ENCODE measurements around the gene CST3. TPM values are rescaled to one million over a fixed set of nuclear protein-coding genes. Genes with fewer than 3 reads are reported as not detected.
"Not testable (repeated sequence)": the region's sequence is repeated elsewhere in the genome, so short reads cannot be mapped to it uniquely, and the experiment has no call there.

The CST3 gene
- total RNA-seq, 1 donor from 2014 or later, result 50.1 TPM

DNA sequence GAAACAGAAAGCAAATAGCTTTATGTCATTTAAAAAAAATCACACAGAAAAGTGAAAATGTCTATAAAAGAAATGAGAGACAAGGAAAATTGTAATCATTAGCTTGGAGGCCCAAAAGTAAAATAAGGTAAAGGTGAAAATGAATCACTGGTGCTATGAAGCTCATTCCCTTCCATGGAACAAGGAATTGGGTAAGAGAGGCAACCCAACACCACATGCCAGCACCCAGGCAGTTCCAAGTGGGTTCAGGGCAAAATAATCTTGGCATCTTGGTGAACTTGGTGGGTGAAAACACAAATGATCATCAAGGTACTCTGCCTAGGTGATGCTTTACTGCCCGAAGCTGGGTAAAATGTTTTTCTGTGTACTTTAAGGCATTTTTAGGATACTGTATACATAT, 34.4 kb upstream of the CST3 start:
- Histone ChIP-seq H3K9me3 (ENCODE audit: control insufficient read depth in 3 of 3, low read length in 3 of 3) (no peaks in the 10 kb centered on the region), H3K27me3 (ENCODE audit: control insufficient read depth in 3 of 3, insufficient read depth in 3 of 3, low read length in 3 of 3) (no peaks in the 10 kb centered on the region), H3K4me3 (ENCODE audit: low read length in 3 of 3) (no peak overlapping the region), H3K4me1 (ENCODE audit: control insufficient read depth in 3 of 3, insufficient read depth in 3 of 3, low read length in 3 of 3) (no peaks in the 10 kb centered on the region), H3K36me3 (ENCODE audit: control insufficient read depth in 3 of 3, insufficient read depth in 3 of 3, low read length in 3 of 3) (no peaks in the 10 kb centered on the region), H3K27ac (ENCODE audit: low read depth, low read length) (no peak overlapping the region), H3K9ac (ENCODE audit: low read depth in 1 of 3, low read length in 3 of 3) (no peak overlapping the region)

GRCh38 chr20:23671479-23671878, 33.7 kb upstream of the CST3 start:
- H3K9ac ChIP-seq (ENCODE audit: low read depth in 1 of 3, low read length in 3 of 3), result no peak overlapping the region
- no peaks in the 10 kb centered on the region for H3K9me3 ChIP-seq (ENCODE audit: control insufficient read depth in 3 of 3, low read length in 3 of 3)
- no peak overlapping the region for H3K4me3 ChIP-seq (ENCODE audit: low read length in 3 of 3)
- H3K27ac ChIP-seq (ENCODE audit: low read depth, low read length), result no peak overlapping the region
- no peaks in the 10 kb centered on the region for H3K36me3 ChIP-seq (ENCODE audit: control insufficient read depth in 3 of 3, insufficient read depth in 3 of 3, low read length in 3 of 3)
- no peaks in the 10 kb centered on the region for H3K27me3 ChIP-seq (ENCODE audit: control insufficient read depth in 3 of 3, insufficient read depth in 3 of 3, low read length in 3 of 3)
- no peaks in the 10 kb centered on the region for H3K4me1 ChIP-seq (ENCODE audit: control insufficient read depth in 3 of 3, insufficient read depth in 3 of 3, low read length in 3 of 3)

DNA sequence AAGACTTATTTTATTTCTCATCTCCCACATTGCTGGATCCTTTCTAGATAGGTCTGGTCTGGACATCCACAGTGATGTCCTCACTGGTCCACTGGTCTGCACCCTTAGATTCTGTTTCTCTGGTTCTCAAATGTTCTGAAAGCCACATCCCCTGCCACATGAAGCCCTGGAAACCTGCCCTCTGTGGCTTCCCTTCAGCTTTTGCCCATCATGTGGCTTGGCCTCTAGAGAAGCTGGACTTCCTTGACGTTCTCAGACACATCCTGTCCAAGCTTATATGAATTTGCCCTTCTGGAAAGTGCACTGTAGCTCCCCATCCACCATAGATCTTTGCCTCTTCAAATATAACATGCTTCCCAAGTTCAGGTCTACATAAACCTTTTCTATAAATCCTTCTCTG, 32.6 kb upstream of the CST3 start:
- Histone ChIP-seq H3K4me1 (ENCODE audit: control insufficient read depth in 3 of 3, insufficient read depth in 3 of 3, low read length in 3 of 3) (peaks cover 0 to 3% (median 2%) of the 10 kb centered on the region in 3 donors), H3K27ac (ENCODE audit: low read depth, low read length) (no peak overlapping the region), H3K4me3 (ENCODE audit: low read length in 3 of 3) (no peak overlapping the region), H3K36me3 (ENCODE audit: control insufficient read depth in 3 of 3, insufficient read depth in 3 of 3, low read length in 3 of 3) (no peaks in the 10 kb centered on the region), H3K27me3 (ENCODE audit: control insufficient read depth in 3 of 3, insufficient read depth in 3 of 3, low read length in 3 of 3) (no peaks in the 10 kb centered on the region), H3K9me3 (ENCODE audit: control insufficient read depth in 3 of 3, low read length in 3 of 3) (no peaks in the 10 kb centered on the region), H3K9ac (ENCODE audit: low read depth in 1 of 3, low read length in 3 of 3) (no peak overlapping the region)

- Histone ChIP-seq H3K4me1 (ENCODE audit: control insufficient read depth in 3 of 3, insufficient read depth in 3 of 3, low read length in 3 of 3) (peaks cover 0 to 3% (median 2%) of the 10 kb centered on the region in 3 donors), H3K27ac (ENCODE audit: low read depth, low read length) (no peak overlapping the region), H3K27me3 (ENCODE audit: control insufficient read depth in 3 of 3, insufficient read depth in 3 of 3, low read length in 3 of 3) (no peaks in the 10 kb centered on the region), H3K36me3 (ENCODE audit: control insufficient read depth in 3 of 3, insufficient read depth in 3 of 3, low read length in 3 of 3) (no peaks in the 10 kb centered on the region), H3K9ac (ENCODE audit: low read depth in 1 of 3, low read length in 3 of 3) (no peak overlapping the region), H3K9me3 (ENCODE audit: control insufficient read depth in 3 of 3, low read length in 3 of 3) (no peaks in the 10 kb centered on the region), H3K4me3 (ENCODE audit: low read length in 3 of 3) (no peak overlapping the region)
Observed at GRCh38 chr20:23669866-23670265, 32.1 kb upstream of the CST3 start.

DNA sequence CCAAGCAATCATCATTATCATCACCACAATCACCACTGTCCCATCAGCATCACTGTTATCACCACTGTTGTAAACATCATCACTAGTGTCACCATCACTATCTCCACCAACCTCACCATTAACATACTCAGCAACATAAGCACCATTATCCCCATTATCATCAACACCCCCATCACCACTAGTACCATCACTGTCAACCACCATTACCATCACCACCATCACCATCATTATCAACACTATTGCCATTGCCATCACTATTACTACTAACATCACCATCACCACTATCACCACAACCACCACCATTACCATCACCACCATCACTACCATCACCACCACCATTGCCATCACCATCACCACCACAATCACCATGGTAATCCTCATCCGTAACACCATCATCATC, 31.6 kb upstream of the CST3 start:
- Histone ChIP-seq H3K27me3 (ENCODE audit: control insufficient read depth in 3 of 3, insufficient read depth in 3 of 3, low read length in 3 of 3) (no peaks in the 10 kb centered on the region), H3K9me3 (ENCODE audit: control insufficient read depth in 3 of 3, low read length in 3 of 3) (no peaks in the 10 kb centered on the region), H3K9ac (ENCODE audit: low read depth in 1 of 3, low read length in 3 of 3) (no peak overlapping the region), H3K4me1 (ENCODE audit: control insufficient read depth in 3 of 3, insufficient read depth in 3 of 3, low read length in 3 of 3) (peaks cover 0 to 3% (median 2%) of the 10 kb centered on the region in 3 donors), H3K27ac (ENCODE audit: low read depth, low read length) (no peak overlapping the region), H3K36me3 (ENCODE audit: control insufficient read depth in 3 of 3, insufficient read depth in 3 of 3, low read length in 3 of 3) (no peaks in the 10 kb centered on the region), H3K4me3 (ENCODE audit: low read length in 3 of 3) (no peak overlapping the region)

- Histone ChIP-seq H3K9me3 (ENCODE audit: control insufficient read depth in 3 of 3, low read length in 3 of 3) (no peaks in the 10 kb centered on the region), H3K27ac (ENCODE audit: low read depth, low read length) (no peak overlapping the region)
Observed at GRCh38 chr20:23668477-23668951, 30.8 kb upstream of the CST3 start.

DNA sequence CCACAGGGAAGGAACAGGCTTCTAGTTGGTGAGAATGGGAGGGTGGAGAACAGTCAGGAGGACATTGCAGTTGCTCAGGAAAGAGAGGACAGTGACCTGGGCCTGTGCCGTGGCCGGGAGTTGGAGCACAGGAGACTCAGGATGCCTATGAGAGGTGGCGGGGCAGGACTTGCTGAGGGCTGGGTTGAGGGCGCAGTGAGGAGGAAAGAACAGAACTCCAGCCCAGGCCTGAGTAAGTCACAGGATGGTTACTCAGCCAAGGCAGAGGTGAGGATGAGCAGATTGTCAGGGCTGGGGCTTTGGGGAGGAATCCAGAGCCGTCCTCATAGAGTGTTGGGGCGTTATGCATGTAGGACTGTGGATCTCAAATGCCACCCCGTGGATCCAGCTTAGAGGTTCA, 29.9 kb upstream of the CST3 start:
- Histone ChIP-seq H3K4me3 (ENCODE audit: low read length in 3 of 3) (no peak overlapping the region), H3K9me3 (ENCODE audit: control insufficient read depth in 3 of 3, low read length in 3 of 3) (no peaks in the 10 kb centered on the region), H3K9ac (ENCODE audit: low read depth in 1 of 3, low read length in 3 of 3) (no peak overlapping the region), H3K4me1 (ENCODE audit: control insufficient read depth in 3 of 3, insufficient read depth in 3 of 3, low read length in 3 of 3) (peaks cover 0 to 3% (median 2%) of the 10 kb centered on the region in 3 donors), H3K27ac (ENCODE audit: low read depth, low read length) (no peak overlapping the region), H3K36me3 (ENCODE audit: control insufficient read depth in 3 of 3, insufficient read depth in 3 of 3, low read length in 3 of 3) (no peaks in the 10 kb centered on the region), H3K27me3 (ENCODE audit: control insufficient read depth in 3 of 3, insufficient read depth in 3 of 3, low read length in 3 of 3) (no peaks in the 10 kb centered on the region)

More at GRCh38 chr20:23668477-23668951, 30.8 kb upstream of the CST3 start:
- no peak overlapping the region for H3K4me3 ChIP-seq (ENCODE audit: low read length in 3 of 3)
- peaks cover 0 to 3% (median 2%) of the 10 kb centered on the region in 3 donors for H3K4me1 ChIP-seq (ENCODE audit: control insufficient read depth in 3 of 3, insufficient read depth in 3 of 3, low read length in 3 of 3)
- no peaks in the 10 kb centered on the region for H3K27me3 ChIP-seq (ENCODE audit: control insufficient read depth in 3 of 3, insufficient read depth in 3 of 3, low read length in 3 of 3)
- no peaks in the 10 kb centered on the region for H3K36me3 ChIP-seq (ENCODE audit: control insufficient read depth in 3 of 3, insufficient read depth in 3 of 3, low read length in 3 of 3)
- no peak overlapping the region for H3K9ac ChIP-seq (ENCODE audit: low read depth in 1 of 3, low read length in 3 of 3)

GRCh38 chr20:23666698-23667097, 28.9 kb upstream of the CST3 start:
- Histone ChIP-seq H3K27ac (ENCODE audit: low read depth, low read length) (no peak overlapping the region), H3K36me3 (ENCODE audit: control insufficient read depth in 3 of 3, insufficient read depth in 3 of 3, low read length in 3 of 3) (no peaks in the 10 kb centered on the region), H3K27me3 (ENCODE audit: control insufficient read depth in 3 of 3, insufficient read depth in 3 of 3, low read length in 3 of 3) (no peaks in the 10 kb centered on the region), H3K4me1 (ENCODE audit: control insufficient read depth in 3 of 3, insufficient read depth in 3 of 3, low read length in 3 of 3) (peaks cover 0 to 3% (median 2%) of the 10 kb centered on the region in 3 donors), H3K4me3 (ENCODE audit: low read length in 3 of 3) (no peak overlapping the region), H3K9ac (ENCODE audit: low read depth in 1 of 3, low read length in 3 of 3) (no peak overlapping the region), H3K9me3 (ENCODE audit: control insufficient read depth in 3 of 3, low read length in 3 of 3) (no peaks in the 10 kb centered on the region)

DNA sequence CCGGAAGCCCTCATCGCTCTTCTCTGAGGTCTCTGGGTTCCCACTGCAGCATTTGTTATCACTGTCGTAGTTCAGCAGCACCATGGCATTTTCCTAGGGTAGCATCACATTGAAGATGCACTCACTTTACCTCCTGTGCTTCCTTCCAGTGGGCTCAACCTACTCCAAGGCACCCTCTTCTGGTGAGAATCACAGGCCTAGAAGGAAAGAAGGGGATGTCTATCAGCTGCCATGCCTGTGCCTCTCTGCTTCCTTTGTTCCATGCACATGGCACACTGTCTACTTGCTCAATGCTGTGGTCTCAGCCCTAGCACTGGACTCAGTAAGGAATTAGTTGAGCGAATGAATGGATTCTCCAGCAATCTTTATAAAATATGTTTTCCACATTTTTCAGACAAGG, 28.4 kb upstream of the CST3 start:
- Histone ChIP-seq H3K4me3 (ENCODE audit: low read length in 3 of 3) (no peak overlapping the region), H3K27ac (ENCODE audit: low read depth, low read length) (no peak overlapping the region), H3K27me3 (ENCODE audit: control insufficient read depth in 3 of 3, insufficient read depth in 3 of 3, low read length in 3 of 3) (no peaks in the 10 kb centered on the region), H3K9me3 (ENCODE audit: control insufficient read depth in 3 of 3, low read length in 3 of 3) (no peaks in the 10 kb centered on the region), H3K4me1 (ENCODE audit: control insufficient read depth in 3 of 3, insufficient read depth in 3 of 3, low read length in 3 of 3) (peaks cover 0 to 5% (median 3%) of the 10 kb centered on the region in 3 donors), H3K9ac (ENCODE audit: low read depth in 1 of 3, low read length in 3 of 3) (no peak overlapping the region), H3K36me3 (ENCODE audit: control insufficient read depth in 3 of 3, insufficient read depth in 3 of 3, low read length in 3 of 3) (no peaks in the 10 kb centered on the region)

GRCh38 chr20:23664954-23665353, 27.2 kb upstream of the CST3 start:
- no peaks in the 10 kb centered on the region for H3K36me3 ChIP-seq (ENCODE audit: control insufficient read depth in 3 of 3, insufficient read depth in 3 of 3, low read length in 3 of 3)
- H3K9me3 ChIP-seq (ENCODE audit: control insufficient read depth in 3 of 3, low read length in 3 of 3), result no peaks in the 10 kb centered on the region

GRCh38 chr20:23664046-23664445, 26.3 kb upstream of the CST3 start:
- not testable (repeated sequence) for H3K9me3 ChIP-seq (ENCODE audit: control insufficient read depth in 3 of 3, low read length in 3 of 3); H3K27ac ChIP-seq (ENCODE audit: low read depth, low read length); H3K9ac ChIP-seq (ENCODE audit: low read depth in 1 of 3, low read length in 3 of 3); H3K4me3 ChIP-seq (ENCODE audit: low read length in 3 of 3); H3K27me3 ChIP-seq (ENCODE audit: control insufficient read depth in 3 of 3, insufficient read depth in 3 of 3, low read length in 3 of 3); H3K36me3 ChIP-seq (ENCODE audit: control insufficient read depth in 3 of 3, insufficient read depth in 3 of 3, low read length in 3 of 3)
- H3K4me1 ChIP-seq (ENCODE audit: control insufficient read depth in 3 of 3, insufficient read depth in 3 of 3, low read length in 3 of 3), result peaks cover 17 to 23% (median 21%) of the 10 kb centered on the region in 3 donors

More at GRCh38 chr20:23664954-23665353, 27.2 kb upstream of the CST3 start:
- Histone ChIP-seq H3K9ac (ENCODE audit: low read depth in 1 of 3, low read length in 3 of 3) (no peak overlapping the region), H3K4me1 (ENCODE audit: control insufficient read depth in 3 of 3, insufficient read depth in 3 of 3, low read length in 3 of 3) (peaks cover 11 to 18% (median 14%) of the 10 kb centered on the region in 3 donors), H3K27me3 (ENCODE audit: control insufficient read depth in 3 of 3, insufficient read depth in 3 of 3, low read length in 3 of 3) (no peaks in the 10 kb centered on the region), H3K27ac (ENCODE audit: low read depth, low read length) (no peak overlapping the region), H3K4me3 (ENCODE audit: low read length in 3 of 3) (no peak overlapping the region)
